GDM1 (cell line): ENCODE measurements around the gene CAMK2B.
"Not testable (repeated sequence)": the region's sequence is repeated elsewhere in the genome, so short reads cannot be mapped to it uniquely, and the experiment has no call there.

ENCODE experiments used
- DNase-seq: peaks from one replicate; lab custom pipeline; 2025; lab: John Stamatoyannopoulos, UW

CAMK2B gene

GRCh38 chr7:44189993-44190872 lies 135.2 kb downstream of the CAMK2B start:
- DNase-seq: no peak

DNA sequence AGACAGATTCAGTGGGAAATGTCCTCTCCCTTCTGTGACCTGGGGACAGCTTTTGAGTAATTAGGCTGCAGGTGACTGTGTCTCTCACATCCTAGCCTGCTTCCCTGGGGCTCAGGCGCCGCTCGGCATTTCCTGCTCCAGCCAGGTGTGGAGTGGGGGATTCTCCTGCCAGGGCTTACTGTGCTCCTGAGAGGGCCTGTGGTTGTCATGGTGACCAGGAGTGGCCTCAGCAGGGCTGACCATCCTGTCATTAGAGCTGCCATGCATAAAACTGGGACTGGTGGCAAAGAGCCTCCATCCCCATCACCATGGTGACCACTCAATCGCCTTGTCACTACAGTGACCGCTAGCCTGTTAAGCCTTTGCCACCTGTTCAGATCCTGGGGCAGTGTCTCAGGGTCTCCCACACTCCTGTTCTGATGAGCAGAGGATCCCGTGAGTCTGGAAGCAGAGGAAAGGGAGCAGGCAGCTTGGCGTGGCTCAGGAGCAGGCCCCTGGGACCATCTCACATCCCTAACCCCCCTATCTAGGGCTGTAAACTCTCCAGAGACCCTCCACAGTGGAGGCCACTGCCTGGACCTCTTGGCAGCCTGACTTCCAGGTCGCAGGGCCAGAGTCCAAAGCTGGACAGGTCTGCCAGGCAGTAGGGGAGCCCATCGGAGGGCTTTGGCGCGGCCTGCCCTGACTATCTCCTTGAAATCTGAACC lies 136.0 kb downstream of the CAMK2B start, which contains the start of gene GCK:
TSS of gene GCK (minus strand) at position 154 of the 707 bp plus-strand sequence. CDS start 486 bp downstream, outside the sequence.
- DNase-seq: no peak

DNA sequence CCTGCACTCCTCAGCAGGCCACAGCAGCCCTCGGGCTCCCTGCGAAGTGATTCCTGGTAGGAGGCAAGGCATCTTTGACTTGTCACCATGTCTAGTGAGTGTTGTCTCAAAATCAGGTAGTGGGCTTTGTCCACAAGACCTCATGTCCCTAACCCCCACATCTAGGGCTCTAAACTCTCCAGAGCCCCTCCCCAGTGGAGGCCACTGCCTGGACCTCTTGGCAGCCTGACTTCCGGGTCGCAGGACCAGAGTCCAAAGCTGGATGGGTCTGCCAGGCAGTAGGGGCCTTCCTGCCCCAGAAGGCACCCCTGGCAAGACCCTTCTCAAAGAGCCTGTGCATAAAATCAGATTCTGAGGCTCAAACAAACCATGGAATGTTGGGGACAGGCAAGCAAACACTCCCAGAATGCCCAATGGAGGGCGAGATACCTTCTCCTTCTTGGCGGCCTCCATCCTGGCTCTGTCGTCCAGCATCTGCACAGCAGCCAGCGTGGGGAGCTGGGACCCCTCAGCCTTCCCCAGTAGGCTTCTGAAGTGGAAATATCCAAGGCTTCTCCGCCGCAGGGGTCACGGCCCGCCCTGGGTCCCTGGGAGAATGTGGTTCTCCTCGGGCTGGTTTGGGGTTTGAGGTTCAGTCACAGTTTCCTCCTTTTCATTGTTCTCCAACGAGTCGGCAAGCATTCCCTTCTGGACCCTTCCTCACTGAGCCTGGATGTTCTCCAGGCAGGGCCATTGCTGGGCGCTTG lies 136.7 kb downstream of the CAMK2B start:
- DNase-seq: no peak

DNA sequence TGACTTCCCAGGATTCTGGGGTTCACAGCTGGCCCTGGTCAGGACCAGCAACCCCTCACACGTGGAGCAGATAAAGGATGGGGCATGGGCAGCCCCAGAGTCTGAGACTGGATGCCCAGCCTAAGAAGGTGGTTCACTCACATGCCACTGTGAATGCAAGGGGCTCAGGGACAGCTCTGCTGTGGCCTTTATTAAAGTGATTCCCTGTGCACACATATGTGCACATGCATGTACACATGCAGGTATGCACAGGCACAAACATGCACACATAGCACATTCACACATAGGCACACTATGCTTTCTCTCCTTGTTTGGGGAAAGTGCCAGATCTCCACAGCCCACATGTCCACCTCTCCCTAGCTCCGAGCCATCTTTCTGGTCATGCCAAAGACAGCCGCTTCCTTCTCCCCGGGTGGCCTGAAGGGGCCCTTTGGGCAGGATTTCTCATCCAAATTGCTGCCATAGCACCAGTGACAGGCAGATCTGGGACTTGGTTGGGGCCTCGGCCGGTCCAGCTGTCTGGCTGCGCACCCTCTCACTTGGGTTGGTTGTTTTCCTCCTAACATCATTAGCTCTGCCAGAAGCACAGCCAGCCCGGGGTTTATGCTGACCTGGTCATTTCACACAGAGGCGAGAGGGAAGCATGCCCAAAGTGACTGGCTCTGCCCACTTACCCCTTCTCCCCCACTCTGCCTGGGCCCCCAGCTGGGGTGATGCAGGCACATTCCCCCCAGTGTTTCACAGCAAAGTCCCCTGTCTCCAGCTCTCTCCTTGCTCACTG lies 137.6 kb downstream of the CAMK2B start:
- DNase-seq: no peak

DNA sequence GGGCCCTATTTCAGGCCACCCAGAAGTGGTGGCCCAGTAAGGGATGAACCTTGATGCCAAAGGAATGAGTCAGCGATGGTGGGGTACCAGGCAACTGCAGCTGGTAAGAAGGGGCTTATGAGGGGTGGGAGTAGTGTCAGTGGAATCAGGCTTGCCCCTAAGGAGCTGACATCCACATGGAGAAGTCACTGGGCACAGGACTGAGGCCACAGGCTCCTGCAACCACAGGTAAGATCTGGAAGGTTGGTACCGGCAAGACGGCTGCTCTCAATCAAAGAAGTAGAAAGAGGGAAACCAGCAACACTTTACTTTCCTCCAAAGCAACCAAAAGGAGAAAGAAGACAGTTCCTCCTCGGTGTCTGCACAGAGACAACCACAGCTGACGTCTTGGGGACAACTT lies 138.7 kb downstream of the CAMK2B start:
- no peak for DNase-seq

DNA sequence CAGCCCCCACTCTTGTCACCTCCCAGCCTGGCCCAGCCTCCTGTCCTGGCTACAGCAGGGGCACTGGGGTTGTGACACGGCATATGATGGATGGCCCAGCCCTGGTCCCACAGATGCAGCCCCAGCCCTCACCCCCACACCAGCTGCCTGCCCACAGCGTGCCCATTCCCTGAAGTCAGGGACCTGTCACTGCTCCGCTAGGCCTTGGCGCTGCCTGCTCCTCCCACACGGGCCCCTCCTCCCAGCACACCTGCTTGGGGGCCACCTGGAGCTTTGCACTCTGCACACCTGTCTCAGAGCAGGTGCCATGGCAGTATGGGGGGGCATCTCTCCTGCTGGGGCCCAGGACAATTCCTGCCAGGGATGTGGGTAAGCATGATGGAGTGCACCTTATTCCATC lies 139.7 kb downstream of the CAMK2B start:
- DNase-seq: no peak

DNA sequence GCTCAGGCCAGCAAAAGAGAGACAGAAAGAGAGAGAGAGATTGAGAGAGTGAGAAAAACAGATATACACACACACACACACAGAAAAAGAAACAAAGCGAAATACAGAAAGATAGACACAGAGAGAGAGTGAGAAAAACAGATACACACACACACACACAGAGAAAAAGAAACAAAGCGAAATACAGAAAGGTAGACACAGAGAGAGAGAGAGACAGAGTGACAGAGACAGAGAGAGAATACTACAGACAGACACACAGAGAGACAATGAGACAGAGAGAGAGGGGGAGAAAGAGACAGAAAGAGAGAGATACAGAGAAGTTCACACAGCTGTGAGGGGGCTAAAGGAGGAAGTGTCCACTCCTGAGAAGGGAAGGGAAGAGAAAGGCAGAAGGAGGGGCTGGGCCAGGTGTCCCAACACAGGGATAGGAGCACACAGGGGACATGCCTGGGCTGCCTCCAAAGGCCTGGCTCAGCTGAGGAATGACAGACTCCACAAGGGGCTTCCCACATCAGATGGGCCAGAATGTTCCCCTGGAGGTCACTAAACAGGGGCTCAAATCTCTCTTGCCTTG lies 140.4 kb downstream of the CAMK2B start:
- no peak for DNase-seq

- no peak for DNase-seq
Measured at GRCh38 chr7:44184206-44184872, 141.1 kb downstream of the CAMK2B start.

DNA sequence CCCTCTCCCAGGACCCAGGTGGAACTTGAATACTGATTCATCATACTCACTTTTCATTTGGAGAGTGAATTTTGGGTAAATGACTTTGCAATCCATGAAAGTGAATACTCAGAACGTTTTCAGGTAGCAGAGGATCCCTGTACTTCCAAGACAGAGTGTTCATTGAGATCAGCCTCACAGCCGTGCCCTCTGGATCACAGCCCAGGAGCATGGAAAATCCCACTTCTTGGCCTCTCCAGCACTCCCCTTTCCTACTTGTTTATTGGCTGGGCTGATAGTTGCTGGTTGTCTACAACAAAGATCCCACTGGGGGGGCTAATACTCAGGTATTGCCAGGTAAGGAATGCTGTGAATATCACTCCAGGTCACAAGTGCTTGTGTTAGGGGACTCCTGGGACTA lies 142.0 kb downstream of the CAMK2B start:
- no peak for DNase-seq

GRCh38 chr7:44182827-44183226 lies 142.6 kb downstream of the CAMK2B start:
- no peak for DNase-seq

- DNase-seq: no peak
Measured at GRCh38 chr7:44180631-44181030, 144.8 kb downstream of the CAMK2B start.

DNA sequence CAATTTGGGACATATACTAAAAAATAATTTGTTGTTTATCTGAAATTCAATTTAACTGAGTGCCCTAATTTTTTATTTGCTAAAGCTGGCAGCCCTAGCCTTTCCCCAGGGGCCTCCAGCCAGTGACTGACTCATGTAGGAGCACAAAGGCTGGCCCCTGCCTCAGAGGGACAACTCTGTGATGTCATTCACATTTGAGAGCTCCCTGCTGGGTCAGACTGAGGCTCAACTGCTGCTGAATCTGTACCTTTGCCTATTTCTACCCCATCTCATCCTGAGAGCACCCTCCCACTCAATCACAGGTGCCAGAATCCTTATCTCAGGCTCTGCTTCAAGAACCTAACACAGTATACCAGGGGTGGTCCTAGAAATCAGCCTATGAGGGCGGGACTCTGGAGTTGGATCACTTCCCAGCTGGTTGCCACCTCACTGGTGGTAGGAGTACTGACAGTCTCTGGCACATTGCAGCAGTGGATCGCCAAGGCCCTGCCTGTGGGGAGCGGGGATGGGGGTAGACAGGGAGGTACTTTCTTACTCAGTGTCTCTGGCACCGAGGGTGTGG lies 147.7 kb downstream of the CAMK2B start:
- no peak for DNase-seq

- no peak for DNase-seq
Measured at GRCh38 chr7:44176486-44176885, 148.9 kb downstream of the CAMK2B start.

DNA sequence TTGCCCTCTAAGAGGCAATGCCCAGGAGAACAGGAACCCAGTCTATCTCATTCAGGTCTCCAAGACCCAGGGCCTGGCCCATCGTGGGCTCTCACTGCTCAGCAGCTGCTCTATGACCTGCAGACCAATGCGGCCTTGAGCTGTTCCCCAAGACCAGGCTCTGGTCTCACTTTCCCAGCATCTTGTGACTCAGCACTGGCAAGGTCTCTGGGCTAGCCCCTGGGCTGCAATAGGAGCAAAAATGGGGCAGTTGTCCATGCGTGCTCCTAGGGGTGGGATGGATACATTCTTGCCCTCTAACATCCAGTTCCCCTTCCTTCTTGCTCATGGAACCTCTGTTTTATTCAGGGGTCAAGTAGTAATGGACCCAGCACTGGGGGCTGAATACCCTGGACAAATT lies 149.7 kb downstream of the CAMK2B start:
- no peak for DNase-seq

DNA sequence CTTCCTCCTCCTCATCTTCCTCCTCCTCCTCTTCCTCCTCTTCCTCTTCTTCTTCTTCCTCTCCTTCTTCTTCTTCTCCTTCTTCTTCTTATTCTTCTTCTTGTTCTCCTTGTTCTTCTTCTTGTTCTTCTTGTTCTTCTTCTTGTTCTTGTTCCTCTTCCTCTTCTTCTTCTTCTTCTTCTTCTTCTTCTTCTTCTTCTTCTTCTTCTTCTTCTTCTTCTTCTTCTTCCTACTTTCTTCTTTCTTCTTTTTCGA lies 150.8 kb downstream of the CAMK2B start:
- DNase-seq: not testable (repeated sequence)

GRCh38 chr7:44173911-44174693 lies 151.3 kb downstream of the CAMK2B start:
- no peak for DNase-seq

DNA sequence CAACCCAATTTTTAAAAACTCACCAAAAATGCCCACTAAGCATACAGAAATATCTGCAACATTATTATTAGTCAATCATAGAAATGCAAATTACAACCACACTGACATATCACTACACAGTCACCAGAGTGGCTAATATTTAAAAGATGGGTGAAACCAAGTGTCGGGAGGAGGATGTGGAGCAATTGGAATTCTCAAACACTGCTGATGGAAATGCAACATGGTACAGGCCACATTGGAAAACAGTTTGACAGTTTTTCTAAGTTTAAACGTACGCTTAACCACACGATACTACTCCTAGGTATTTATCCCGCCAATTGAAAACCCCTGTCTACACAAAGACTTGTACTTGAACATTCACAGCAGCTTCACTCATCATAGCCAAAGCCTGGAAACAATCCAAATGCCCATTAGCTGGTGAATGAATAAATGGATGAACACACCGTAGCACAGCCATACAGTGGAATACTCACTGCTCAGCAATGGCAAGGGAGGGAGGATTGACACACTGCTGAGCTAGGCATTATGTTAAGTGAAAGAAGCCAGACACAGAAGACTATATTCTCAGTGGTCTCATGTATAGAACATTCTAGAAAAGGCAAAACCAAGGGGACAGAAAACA lies 152.5 kb downstream of the CAMK2B start:
- DNase-seq: no peak

- no peak for DNase-seq
Measured at GRCh38 chr7:44172352-44172751, 153.0 kb downstream of the CAMK2B start.

DNA sequence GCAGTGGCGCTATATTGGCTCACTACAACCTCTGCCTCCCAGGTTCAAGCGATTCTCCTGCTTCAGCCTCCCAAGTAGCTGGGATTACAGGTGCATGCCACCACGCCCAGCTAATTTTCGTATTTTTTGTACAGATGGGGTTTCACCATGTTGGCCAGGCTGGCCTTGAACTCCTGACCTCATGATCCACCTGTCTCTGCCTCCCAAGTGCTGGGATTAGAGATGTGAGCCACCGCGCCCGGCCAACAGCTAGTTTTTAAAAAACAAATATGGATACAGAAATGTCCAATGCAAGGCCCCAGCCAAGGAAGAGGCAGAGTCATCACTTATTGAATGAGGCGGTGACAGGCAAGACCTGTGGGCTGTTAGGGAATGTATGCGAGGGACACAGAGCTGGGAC lies 153.5 kb downstream of the CAMK2B start:
- not testable (repeated sequence) for DNase-seq

GRCh38 chr7:44167920-44168319 lies 157.5 kb downstream of the CAMK2B start:
- DNase-seq: no peak
